ENCODE results near the gene UNC79.

UNC79 gene

DNA sequence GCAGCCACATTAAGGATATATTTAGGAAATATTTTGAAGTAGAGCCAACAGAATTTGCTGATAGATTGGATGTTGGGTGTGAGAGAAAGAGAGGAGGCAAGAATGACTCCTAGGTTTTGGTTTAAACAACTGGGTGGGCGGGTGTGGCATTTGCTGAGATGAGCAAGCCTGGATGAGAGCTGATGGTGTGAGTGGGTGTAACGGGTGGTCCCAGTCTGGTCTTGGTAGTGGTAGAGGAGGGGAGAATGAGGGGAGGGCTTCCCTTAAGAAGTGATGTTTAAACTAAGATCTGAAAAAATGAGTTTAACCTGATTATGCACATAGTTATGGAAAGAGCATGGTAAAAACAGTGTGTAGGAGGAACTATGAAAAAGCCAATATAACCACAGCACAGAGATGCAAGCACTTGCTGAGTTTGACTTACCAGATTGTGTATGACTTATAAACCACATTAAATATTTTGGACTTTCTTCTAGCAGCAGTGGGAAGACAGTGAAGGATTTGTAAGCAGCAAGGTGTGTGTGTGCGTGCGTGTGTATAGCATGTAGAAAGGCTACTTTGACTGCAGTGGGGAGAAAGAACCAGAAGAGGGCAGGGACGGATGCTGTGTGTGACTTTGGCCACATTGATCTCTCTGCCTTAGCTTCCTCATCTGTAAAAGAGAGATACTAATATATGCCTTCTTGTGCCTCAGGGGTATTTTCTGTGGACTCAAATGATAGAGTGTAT, 217.9 kb downstream of the UNC79 start:
- Mint-ChIP-seq H3K4me1 (peaks cover 8% of the 10 kb centered on the region), H3K27ac (no peak overlapping the region), H3K4me3 (no peak overlapping the region), H3K9me3 (peaks cover 6% of the 10 kb centered on the region), H3K36me3 (no peaks in the 10 kb centered on the region)
- ATAC-seq (peak; percentile 83), DNase-seq (ENCODE audit: low spot score in 2 of 2) (no peak)

- DNase-seq (ENCODE audit: low spot score in 2 of 2) = no peak
- Mint-ChIP-seq H3K4me3 (no peak overlapping the region), H3K4me1 (no peaks in the 10 kb centered on the region), H3K9me3 (no peaks in the 10 kb centered on the region), H3K36me3 (no peaks in the 10 kb centered on the region), H3K27ac (no peak overlapping the region)
- ATAC-seq = no peak
Observed at GRCh38 chr14:93654599-93654998, 223.9 kb downstream of the UNC79 start.

DNA sequence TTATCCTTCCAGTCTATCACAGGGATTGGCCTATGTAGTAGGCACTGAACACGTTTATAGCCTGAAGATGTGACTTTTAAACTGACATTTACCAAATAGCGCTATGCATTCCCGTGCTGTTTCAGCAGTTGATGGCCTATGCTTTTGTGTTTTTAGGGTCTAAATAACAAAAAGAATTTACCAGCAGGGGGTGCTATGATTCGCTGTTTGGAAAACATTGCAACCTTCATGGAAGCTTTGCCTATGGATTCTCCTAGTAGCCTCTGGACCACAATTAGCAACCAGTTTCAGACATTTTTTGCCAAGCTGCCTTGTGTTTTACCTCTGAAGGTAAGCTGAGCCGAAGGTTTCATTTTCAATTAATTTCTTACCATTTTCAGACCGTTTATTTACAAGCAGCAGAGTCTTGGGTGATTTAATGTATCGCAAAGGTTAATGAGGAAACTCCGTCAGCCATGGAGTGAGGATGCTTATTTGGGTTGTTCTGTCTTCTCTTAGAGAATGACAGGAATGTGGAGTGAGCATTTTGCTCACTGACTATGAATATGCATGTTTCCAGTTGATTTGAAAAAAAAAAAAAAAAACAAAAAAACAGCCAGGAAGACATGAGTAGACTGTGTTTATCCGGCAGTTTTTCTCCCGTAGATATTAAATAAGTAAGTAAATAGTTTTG, 224.5 kb downstream of the UNC79 start:
- Mint-ChIP-seq H3K36me3 (no peaks in the 10 kb centered on the region), H3K4me1 (no peaks in the 10 kb centered on the region), H3K4me3 (no peak overlapping the region), H3K27ac (no peak overlapping the region), H3K9me3 (no peaks in the 10 kb centered on the region)
- ATAC-seq (no peak), DNase-seq (ENCODE audit: low spot score in 2 of 2) (no peak)

DNA sequence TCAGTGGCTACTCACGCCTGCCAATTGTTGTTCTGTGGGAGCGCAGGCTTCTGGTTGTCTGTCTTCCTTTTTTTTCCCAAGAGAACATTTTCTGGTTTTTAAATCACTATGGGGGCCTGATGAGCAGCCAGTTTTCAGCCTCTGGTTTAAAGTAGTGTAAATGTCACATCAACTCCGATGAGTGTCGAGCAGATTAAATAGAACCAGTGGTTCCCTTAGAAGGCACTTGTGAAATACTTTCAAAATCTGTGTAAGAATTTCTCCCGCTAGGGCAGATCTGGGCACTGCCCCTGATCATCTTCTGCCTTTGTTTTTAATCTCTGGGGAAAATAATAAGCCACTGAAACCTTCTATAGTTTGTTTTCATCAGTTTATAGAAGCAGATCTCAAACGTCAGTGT, 227.1 kb downstream of the UNC79 start:
- Mint-ChIP-seq H3K36me3 (no peaks in the 10 kb centered on the region), H3K9me3 (no peaks in the 10 kb centered on the region), H3K4me3 (no peak overlapping the region), H3K27ac (no peak overlapping the region), H3K4me1 (no peaks in the 10 kb centered on the region)
- ATAC-seq (no peak), DNase-seq (ENCODE audit: low spot score in 2 of 2) (no peak)

DNA sequence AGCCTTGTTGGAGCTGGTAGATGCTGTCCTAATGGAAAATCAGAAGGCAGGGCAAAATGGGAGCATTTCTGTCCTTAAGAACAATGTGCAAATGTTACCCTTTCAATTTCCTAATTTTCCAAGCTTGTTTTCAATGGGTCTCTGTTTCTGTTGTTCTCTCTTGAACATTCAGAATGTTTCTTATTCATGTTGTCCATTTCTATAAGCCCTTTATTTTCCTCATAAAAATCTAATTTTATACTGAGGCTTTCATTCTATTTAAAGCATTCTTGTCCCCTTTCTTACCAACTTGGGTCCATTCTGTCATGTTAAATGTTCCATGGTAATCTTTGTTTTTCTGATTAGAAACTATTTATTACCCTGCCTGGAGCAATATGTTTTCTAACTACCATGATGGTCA, 232.6 kb downstream of the UNC79 start:
- no peak for ATAC-seq
- Mint-ChIP-seq H3K4me3 (no peak overlapping the region), H3K4me1 (no peaks in the 10 kb centered on the region), H3K9me3 (peaks cover 15% of the 10 kb centered on the region), H3K27ac (no peak overlapping the region), H3K36me3 (no peaks in the 10 kb centered on the region)
- no peak for DNase-seq (ENCODE audit: low spot score in 2 of 2)

- H3K9me3 Mint-ChIP-seq = peaks cover 15% of the 10 kb centered on the region
- no peak overlapping the region for H3K27ac Mint-ChIP-seq
- ATAC-seq (no peak), DNase-seq (ENCODE audit: low spot score in 2 of 2) (no peak)
- H3K4me1 Mint-ChIP-seq = no peaks in the 10 kb centered on the region
- H3K4me3 Mint-ChIP-seq = no peak overlapping the region
- H3K36me3 Mint-ChIP-seq = no peaks in the 10 kb centered on the region
Observed at GRCh38 chr14:93665169-93665568, 234.4 kb downstream of the UNC79 start.

- DNase-seq (ENCODE audit: low spot score in 2 of 2) (no peak), ATAC-seq (no peak)
- Mint-ChIP-seq H3K36me3 (no peaks in the 10 kb centered on the region), H3K4me3 (no peak overlapping the region), H3K9me3 (peaks cover 15% of the 10 kb centered on the region), H3K4me1 (no peaks in the 10 kb centered on the region), H3K27ac (no peak overlapping the region)
Observed at GRCh38 chr14:93669632-93670031, 238.9 kb downstream of the UNC79 start.

DNA sequence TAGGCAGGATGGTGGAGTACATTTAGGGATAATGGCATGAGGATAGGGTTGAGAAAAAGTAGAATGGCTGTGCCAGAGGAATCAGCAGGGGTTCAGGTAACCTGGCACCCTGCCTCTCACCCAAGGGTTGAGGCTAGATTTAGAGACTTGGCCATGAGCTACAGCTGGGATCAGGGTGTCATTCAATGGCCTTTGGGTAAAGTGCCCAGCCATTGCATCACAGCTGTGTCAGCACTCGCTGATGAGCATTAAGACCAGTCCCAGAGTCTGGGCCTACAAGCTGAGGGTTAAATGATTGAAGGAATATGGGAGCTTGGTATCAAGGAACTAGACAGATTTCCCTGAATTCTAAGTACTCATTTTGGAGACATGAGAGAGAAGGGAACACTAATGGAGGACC, 243.6 kb downstream of the UNC79 start:
- no peaks in the 10 kb centered on the region for H3K36me3 Mint-ChIP-seq
- no peak overlapping the region for H3K4me3 Mint-ChIP-seq
- H3K4me1 Mint-ChIP-seq = no peaks in the 10 kb centered on the region

GRCh38 chr14:93675651-93676050, 244.9 kb downstream of the UNC79 start:
- no peak for DNase-seq (ENCODE audit: low spot score in 2 of 2)
- no peak for ATAC-seq
- no peaks in the 10 kb centered on the region for H3K9me3 Mint-ChIP-seq
- no peak overlapping the region for H3K4me3 Mint-ChIP-seq
- H3K27ac Mint-ChIP-seq = no peak overlapping the region
- H3K36me3 Mint-ChIP-seq = no peaks in the 10 kb centered on the region
- H3K4me1 Mint-ChIP-seq = no peaks in the 10 kb centered on the region

More for the DNA sequence above, 243.6 kb downstream of the UNC79 start:
- ATAC-seq (no peak), DNase-seq (ENCODE audit: low spot score in 2 of 2) (no peak)
- no peak overlapping the region for H3K27ac Mint-ChIP-seq
- H3K9me3 Mint-ChIP-seq = no peaks in the 10 kb centered on the region

- Mint-ChIP-seq H3K27ac (no peak overlapping the region), H3K9me3 (no peaks in the 10 kb centered on the region), H3K36me3 (no peaks in the 10 kb centered on the region), H3K4me3 (no peak overlapping the region), H3K4me1 (no peaks in the 10 kb centered on the region)
- ATAC-seq = no peak
- no peak for DNase-seq (ENCODE audit: low spot score in 2 of 2)
Observed at GRCh38 chr14:93676416-93676958, 245.7 kb downstream of the UNC79 start.

DNA sequence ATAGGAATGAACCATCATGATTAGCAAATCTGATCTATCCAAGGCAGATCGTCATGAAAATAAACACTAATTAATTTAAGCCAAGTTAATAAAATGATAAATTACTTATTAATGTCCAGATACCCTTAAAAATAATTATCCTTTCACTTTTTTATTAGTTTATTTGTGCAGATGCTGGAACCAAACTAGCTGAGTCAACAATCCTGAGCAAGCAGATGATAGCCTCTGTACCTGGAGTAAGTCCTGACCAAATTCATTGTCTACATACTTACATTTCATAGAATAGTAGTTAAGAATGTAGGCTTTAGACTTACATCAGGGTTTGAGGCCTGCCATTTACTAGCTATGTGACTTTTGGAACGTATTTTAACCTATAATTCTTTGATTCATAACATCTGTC, 251.7 kb downstream of the UNC79 start:
- Mint-ChIP-seq H3K4me3 (no peak overlapping the region), H3K9me3 (no peaks in the 10 kb centered on the region), H3K27ac (no peak overlapping the region), H3K36me3 (no peaks in the 10 kb centered on the region), H3K4me1 (no peaks in the 10 kb centered on the region)
- ATAC-seq = no peak
- DNase-seq (ENCODE audit: low spot score in 2 of 2) = no peak

DNA sequence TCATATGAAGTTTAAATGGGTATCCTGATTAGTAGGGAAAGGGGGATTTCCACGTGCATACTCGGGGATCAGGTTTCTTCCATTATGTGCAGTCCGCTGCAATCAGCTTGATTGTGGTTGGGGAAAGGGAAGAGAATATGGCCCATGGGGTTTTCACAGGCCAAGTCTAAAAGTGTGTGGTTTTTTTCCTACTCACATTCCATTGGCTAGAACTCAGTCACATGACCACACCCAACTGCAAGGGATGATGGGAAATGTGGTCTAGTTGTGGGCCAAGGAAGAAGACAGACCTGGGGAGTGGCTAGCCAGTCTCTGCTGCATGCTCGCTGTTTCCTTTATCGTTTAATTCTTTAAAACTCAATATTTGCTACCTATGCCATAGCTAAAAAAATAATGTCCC, 252.5 kb downstream of the UNC79 start:
- ATAC-seq = no peak
- H3K4me1 Mint-ChIP-seq = no peaks in the 10 kb centered on the region
- no peaks in the 10 kb centered on the region for H3K9me3 Mint-ChIP-seq
- H3K4me3 Mint-ChIP-seq = no peak overlapping the region
- DNase-seq (ENCODE audit: low spot score in 2 of 2) = no peak
- no peaks in the 10 kb centered on the region for H3K36me3 Mint-ChIP-seq
- H3K27ac Mint-ChIP-seq = no peak overlapping the region

DNA sequence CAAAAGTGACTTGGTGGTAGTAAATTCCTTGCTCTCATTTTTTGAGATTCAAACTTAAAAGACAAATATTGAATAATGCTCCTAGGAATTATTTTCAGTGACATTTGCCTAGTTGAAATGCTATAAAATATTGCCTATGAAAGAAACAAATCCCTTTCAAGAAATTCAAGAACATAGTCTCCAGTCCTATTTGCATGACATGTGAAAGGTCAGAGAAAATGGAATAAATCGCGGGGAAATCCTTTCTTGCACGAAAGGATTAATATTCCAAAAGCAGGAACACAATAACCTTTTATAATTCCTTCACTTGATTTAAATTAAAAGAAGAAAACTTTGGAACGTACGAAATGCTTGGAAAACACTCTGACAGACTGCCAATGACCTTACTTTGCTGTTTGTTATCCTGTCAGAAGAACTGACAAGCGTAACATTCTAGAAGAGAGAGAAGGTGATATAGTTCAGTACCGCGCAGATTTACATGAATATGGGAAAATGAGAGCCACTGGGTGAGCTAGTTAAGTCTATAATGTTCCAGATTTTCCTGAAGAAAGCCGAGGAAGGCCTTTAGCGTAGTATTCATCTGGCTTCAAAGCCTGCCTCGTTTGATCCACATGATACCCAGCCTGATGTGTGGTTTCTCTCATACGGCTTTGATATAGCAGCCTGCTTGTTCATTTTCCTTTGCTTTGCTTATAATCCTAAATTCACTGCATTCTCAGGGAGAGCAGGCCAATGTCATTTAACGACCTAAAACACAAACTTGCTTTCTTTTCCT, 254.6 kb downstream of the UNC79 start:
- Mint-ChIP-seq H3K4me1 (no peaks in the 10 kb centered on the region), H3K4me3 (no peak overlapping the region), H3K27ac (no peak overlapping the region), H3K36me3 (no peaks in the 10 kb centered on the region), H3K9me3 (no peaks in the 10 kb centered on the region)
- no peak for DNase-seq (ENCODE audit: low spot score in 2 of 2)
- ATAC-seq = no peak

DNA sequence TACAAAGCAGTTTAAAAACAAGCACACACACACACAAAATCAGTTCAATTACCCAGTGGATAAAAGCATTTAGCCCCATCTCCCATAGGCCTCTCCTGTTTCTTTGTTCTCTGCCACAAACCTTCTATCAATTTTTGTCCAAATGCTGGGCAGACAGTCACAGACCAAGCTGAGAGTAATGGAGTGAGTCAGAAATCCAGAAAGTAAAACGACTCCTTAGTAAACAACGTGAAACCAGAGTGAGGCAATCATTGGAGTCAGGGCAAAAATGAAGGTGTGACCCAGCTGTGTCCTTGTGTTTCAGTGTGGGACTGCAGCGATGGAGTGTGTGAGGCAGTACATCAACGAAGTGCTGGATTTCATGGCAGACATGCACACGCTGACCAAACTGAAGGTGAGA, 255.5 kb downstream of the UNC79 start:
- Mint-ChIP-seq H3K9me3 (no peaks in the 10 kb centered on the region), H3K27ac (no peak overlapping the region), H3K4me3 (no peak overlapping the region), H3K4me1 (no peaks in the 10 kb centered on the region), H3K36me3 (no peaks in the 10 kb centered on the region)
- ATAC-seq = no peak
- DNase-seq (ENCODE audit: low spot score in 2 of 2) = no peak

GRCh38 chr14:93688239-93688666, 257.5 kb downstream of the UNC79 start:
- no peak overlapping the region for H3K27ac Mint-ChIP-seq
- DNase-seq (ENCODE audit: low spot score in 2 of 2) = no peak
- H3K36me3 Mint-ChIP-seq = no peaks in the 10 kb centered on the region
- no peaks in the 10 kb centered on the region for H3K9me3 Mint-ChIP-seq
- no peak overlapping the region for H3K4me3 Mint-ChIP-seq
- no peaks in the 10 kb centered on the region for H3K4me1 Mint-ChIP-seq
- no peak for ATAC-seq

All from stimulated activated effector memory CD8-positive, alpha-beta T cell treated with anti-CD3 and anti-CD28 coated beads, Interleukin-12 subunit alpha, Interleukin-12 subunit beta, amount 100 ng/mL, for 72 hours (primary cell).